ENCODE data around the gene WBP2NL. TPM values are rescaled to one million over a fixed set of nuclear protein-coding genes. Genes with fewer than 3 reads are reported as not detected.

Gene WBP2NL
- total RNA-seq, 4 donors from 2014 or later = 2.1 to 4.0 (median 3.4) TPM

DNA sequence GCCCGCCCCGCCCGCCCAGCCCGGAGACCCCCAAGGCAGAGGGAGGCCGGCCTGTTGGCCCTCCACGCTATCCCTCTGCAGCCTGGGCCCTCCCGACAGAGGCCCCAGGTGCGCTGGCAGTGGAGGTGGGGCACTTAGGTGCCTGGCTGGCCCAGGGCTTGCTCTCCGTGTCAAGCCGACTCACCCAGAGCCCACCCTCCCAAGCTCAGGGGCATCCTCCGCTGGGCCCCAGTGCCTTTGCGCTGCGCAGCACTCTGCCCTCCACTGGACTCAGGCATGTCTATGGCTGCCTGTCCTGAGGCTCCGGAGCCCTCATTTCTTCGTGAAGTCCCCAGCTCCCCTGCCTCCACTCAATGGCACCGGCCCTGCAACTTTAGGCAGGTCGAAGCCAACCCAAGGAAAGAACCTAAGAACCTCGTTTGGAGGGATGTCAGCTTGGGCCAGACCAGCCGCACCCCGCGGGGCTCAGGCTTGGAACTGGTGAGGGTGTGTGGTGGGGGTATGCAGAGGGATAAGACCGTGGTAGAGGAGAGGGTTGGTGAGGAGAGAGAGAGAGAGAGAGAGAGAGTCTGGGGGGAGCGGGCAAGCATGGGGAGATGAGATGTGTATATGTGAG, 40.5 kb upstream of the WBP2NL start:
- Histone ChIP-seq H3K9me3 (no peaks in the 10 kb centered on the region), H3K36me3 (no peaks in the 10 kb centered on the region), H3K27ac (peak overlapping the region in 1 of 4 donors; percentile 14), H3K27me3 (no peaks in the 10 kb centered on the region), H3K4me3 (peak overlapping the region in 3 of 4 donors; percentile 38 to 42 (median 41)), H3K4me1 (peaks cover 0 to 5% (median 2%) of the 10 kb centered on the region in 4 donors)
- TF ChIP-seq, protein P1, sequence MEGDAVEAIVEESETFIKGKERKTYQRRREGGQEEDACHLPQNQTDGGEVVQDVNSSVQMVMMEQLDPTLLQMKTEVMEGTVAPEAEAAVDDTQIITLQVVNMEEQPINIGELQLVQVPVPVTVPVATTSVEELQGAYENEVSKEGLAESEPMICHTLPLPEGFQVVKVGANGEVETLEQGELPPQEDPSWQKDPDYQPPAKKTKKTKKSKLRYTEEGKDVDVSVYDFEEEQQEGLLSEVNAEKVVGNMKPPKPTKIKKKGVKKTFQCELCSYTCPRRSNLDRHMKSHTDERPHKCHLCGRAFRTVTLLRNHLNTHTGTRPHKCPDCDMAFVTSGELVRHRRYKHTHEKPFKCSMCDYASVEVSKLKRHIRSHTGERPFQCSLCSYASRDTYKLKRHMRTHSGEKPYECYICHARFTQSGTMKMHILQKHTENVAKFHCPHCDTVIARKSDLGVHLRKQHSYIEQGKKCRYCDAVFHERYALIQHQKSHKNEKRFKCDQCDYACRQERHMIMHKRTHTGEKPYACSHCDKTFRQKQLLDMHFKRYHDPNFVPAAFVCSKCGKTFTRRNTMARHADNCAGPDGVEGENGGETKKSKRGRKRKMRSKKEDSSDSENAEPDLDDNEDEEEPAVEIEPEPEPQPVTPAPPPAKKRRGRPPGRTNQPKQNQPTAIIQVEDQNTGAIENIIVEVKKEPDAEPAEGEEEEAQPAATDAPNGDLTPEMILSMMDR (IDR thresholded peaks at IDR 0.05) = no peak
- TF ChIP-seq POLR2A (IDR thresholded peaks at IDR 0.05) = no peak
- DNase-seq = no peak

DNA sequence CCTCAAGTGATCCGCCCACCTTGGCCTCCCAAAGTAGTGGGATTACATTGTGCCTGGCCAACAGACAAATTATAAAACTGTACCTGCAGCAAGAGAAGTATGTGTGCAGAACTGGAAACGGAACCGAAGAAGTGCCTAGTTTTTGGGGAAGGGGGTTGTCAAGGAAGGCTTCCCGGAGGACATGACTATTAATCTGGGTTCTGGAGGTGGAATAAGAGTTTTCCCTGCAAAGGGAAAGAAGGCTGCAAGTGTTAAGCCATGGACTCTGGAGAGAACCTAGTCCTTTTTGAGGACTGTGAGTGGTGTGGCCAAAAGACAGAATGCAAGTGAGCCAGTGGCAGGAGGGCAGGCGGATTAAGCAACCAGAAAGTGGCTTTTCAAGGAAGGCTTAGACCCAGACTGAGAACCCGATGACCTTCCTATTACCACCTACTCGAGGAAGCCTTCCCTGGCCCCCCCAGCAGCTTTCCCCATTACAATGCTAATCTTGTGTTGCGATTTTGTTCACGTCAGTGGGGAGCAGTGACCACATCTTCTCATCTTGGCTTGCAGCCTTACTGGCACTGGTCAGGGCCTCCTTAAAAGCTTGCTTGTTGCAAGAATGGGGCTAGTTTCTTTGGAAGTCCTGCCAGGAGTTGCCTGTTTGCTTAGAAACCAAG, 35.0 kb upstream of the WBP2NL start:
- no peak overlapping the region for H3K27ac ChIP-seq

DNA sequence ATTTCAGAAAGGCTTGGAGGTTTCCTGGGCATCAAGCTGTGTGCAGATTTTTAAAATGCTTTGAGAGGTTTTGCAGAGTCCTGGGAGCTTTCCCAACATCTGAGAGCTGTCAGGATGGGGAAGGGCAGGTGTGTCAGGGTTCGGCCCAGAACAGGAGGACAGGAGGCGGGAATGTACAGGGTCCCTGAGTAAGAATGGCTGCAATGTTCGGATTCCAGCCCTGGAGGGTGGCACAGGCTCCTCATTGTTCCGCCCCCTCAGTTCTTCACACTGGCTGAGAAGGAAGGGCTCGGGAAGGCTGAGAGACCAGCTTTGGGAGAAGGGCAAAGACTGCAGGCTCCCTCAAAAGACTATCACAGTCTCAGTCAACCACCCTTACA, 34.5 kb upstream of the WBP2NL start:
- DNase-seq = no peak
- Histone ChIP-seq H3K27ac (no peak overlapping the region), H3K36me3 (no peaks in the 10 kb centered on the region), H3K4me3 (no peak overlapping the region), H3K27me3 (no peaks in the 10 kb centered on the region), H3K4me1 (no peaks in the 10 kb centered on the region), H3K9me3 (no peaks in the 10 kb centered on the region)
- TF ChIP-seq POLR2A (IDR thresholded peaks at IDR 0.05) = no peak
- TF ChIP-seq, protein P1 (IDR thresholded peaks at IDR 0.05) = no peak

More for the DNA sequence above, 35.0 kb upstream of the WBP2NL start:
- no peak for DNase-seq
- no peaks in the 10 kb centered on the region for H3K27me3 ChIP-seq
- no peak overlapping the region for H3K4me3 ChIP-seq
- TF ChIP-seq, protein P1 (IDR thresholded peaks at IDR 0.05) = no peak
- TF ChIP-seq POLR2A (IDR thresholded peaks at IDR 0.05) = no peak
- no peaks in the 10 kb centered on the region for H3K36me3 ChIP-seq
- H3K4me1 ChIP-seq = no peaks in the 10 kb centered on the region
- no peaks in the 10 kb centered on the region for H3K9me3 ChIP-seq

DNA sequence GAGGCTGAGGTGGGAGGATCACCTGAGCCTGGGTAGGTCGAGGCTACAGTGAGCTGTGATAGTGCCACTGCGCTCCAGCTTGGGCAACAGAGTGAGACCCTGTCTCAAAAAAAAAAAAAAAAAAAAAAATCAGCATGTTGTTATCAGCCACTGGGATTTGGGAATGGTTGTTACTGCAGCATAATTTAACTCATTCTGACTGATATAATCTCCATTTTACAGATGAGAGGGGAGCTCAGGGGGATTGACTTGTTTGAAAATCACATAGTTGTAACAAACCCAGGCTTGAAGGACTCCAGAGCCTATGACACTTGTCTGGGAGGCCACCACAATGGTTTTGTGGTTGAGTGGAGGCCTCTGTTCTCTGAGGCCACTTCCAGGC, 32.4 kb upstream of the WBP2NL start:
- no peak overlapping the region for H3K27ac ChIP-seq
- H3K4me1 ChIP-seq = no peaks in the 10 kb centered on the region
- TF ChIP-seq, protein P1 (IDR thresholded peaks at IDR 0.05) = no peak
- no peak for TF ChIP-seq POLR2A (IDR thresholded peaks at IDR 0.05)
- H3K9me3 ChIP-seq = no peaks in the 10 kb centered on the region
- DNase-seq = no peak
- H3K36me3 ChIP-seq = no peaks in the 10 kb centered on the region
- no peaks in the 10 kb centered on the region for H3K27me3 ChIP-seq
- no peak overlapping the region for H3K4me3 ChIP-seq

DNA sequence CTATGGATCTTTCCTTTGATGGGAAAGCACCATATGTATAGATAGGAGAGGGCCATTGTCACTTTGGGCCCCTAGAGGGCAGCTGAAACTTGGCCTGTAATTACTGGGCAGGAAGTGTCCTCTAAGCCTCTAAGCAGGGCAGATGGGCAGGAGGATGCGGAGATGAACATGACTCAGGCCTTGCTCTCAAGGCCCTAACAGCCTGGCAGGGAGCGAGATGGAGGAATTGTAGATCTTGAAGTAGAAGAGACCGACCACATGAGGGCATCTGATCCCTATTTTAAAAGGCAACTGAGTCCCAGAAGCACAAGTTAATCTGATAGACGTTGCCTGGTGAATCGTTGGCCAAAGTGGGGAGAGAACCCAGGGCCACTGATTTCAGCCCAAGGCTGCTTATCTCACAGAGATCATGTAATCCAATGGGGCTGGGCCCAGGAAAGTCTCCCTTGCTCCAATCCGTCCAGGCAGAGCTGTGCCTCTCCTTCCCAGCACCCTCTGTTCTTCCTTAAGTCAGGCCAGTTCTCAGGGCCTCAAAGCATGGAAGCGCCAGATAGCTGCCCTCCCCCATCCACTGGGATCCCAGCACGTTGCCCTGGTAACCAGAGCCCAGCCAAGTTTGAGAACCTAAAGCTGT, 31.9 kb upstream of the WBP2NL start:
- H3K4me1 ChIP-seq = no peaks in the 10 kb centered on the region
- H3K36me3 ChIP-seq = no peaks in the 10 kb centered on the region
- TF ChIP-seq, protein P1 (IDR thresholded peaks at IDR 0.05) = peak in 4 of 6 experiments; percentile 44 to 63 (median 59)
- no peak for TF ChIP-seq POLR2A (IDR thresholded peaks at IDR 0.05)
- no peaks in the 10 kb centered on the region for H3K9me3 ChIP-seq
- peak in 2 of 3 donors; percentile 25 to 76 for DNase-seq
- H3K27ac ChIP-seq = no peak overlapping the region
- H3K27me3 ChIP-seq = no peaks in the 10 kb centered on the region
- H3K4me3 ChIP-seq = no peak overlapping the region
